Immature natural killer cell (primary cell): ENCODE results near the gene AQP10. TPM values are rescaled to one million over a fixed set of nuclear protein-coding genes. Genes with fewer than 3 reads are reported as not detected.
"Not testable (repeated sequence)": the region's sequence is repeated elsewhere in the genome, so short reads cannot be mapped to it uniquely, and the experiment has no call there.

Source experiments
- DNase-seq, 3 donors: peaks; one replicate each; pipeline ENCODE4 v3.0.0; 2022; ENCODE audit warnings: mixed read lengths in 1 of 3
- H3K27ac Mint-ChIP-seq, 6 donors: one replicate each; pipeline ENCODE4 v1.8.0; 2020; ENCODE audit warnings: mixed read lengths in 6 of 6, mild to moderate bottlenecking in 5 of 6, inconsistent platforms in 4 of 6, moderate library complexity in 3 of 6
- H3K27me3 Mint-ChIP-seq, 3 donors: one replicate each; pipeline ENCODE4 v1.8.0; 2020 to 2021; ENCODE audit warnings: low read depth in 3 of 3, mild to moderate bottlenecking in 3 of 3, mixed read lengths in 3 of 3, moderate library complexity in 3 of 3, inconsistent platforms in 1 of 3
- H3K36me3 Mint-ChIP-seq, 3 donors: one replicate each; pipeline ENCODE4 v1.8.0; 2020; ENCODE audit warnings: mixed read lengths in 3 of 3, inconsistent platforms in 2 of 3, mild to moderate bottlenecking in 2 of 3
- H3K4me1 Mint-ChIP-seq, 2 donors: one replicate each; pipeline ENCODE4 v1.8.0; 2020; ENCODE audit warnings: inconsistent platforms in 2 of 2, mild to moderate bottlenecking in 2 of 2, mixed read lengths in 2 of 2, moderate library complexity in 1 of 2
- H3K4me3 Mint-ChIP-seq, 5 donors: one replicate each; pipeline ENCODE4 v1.8.0; 2020; ENCODE audit warnings: mild to moderate bottlenecking in 5 of 5, mixed read lengths in 5 of 5, inconsistent platforms in 3 of 5, moderate library complexity in 3 of 5
- H3K9me3 Mint-ChIP-seq, 6 donors: one replicate each; pipeline ENCODE4 v1.8.0; 2020; ENCODE audit warnings: mild to moderate bottlenecking in 6 of 6, mixed read lengths in 6 of 6, inconsistent platforms in 4 of 6, moderate library complexity in 3 of 6
- polyA plus RNA-seq, 3 donors: library from polyadenylated mRNA; unstranded; fragments of 300-500 nt; fragmentation: Illumina TruSeq; gene quantifications; one replicate each; pipeline ENCODE4 v1.2.3, GENCODE V29; 2021

The AQP10 gene, protein sequence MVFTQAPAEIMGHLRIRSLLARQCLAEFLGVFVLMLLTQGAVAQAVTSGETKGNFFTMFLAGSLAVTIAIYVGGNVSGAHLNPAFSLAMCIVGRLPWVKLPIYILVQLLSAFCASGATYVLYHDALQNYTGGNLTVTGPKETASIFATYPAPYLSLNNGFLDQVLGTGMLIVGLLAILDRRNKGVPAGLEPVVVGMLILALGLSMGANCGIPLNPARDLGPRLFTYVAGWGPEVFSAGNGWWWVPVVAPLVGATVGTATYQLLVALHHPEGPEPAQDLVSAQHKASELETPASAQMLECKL
- under 1 TPM in 1 of 3 donors, not detected in 2; 0.24 TPM for polyA plus RNA-seq

GRCh38 chr1:154320882-154321608 is at the start of gene AQP10:
Gene AQP10 (plus strand): TSS chr1:154321093. CDS start chr1:154321156, 63 bp downstream.
- no peak for DNase-seq
- H3K4me3 Mint-ChIP-seq = no peak within 1 kb of the TSS
- H3K9me3 Mint-ChIP-seq = no peaks in the 10 kb centered on the region
- peaks cover 0 to 9% (median 7%) of the 10 kb centered on the region in 3 donors for H3K27me3 Mint-ChIP-seq
- no peak within 1 kb of the TSS for H3K27ac Mint-ChIP-seq
- H3K36me3 Mint-ChIP-seq = no peaks in the 10 kb centered on the region
- H3K4me1 Mint-ChIP-seq = peaks cover 12% of the 10 kb centered on the region in 2 donors

GRCh38 chr1:154272217-154272998 is 48.5 kb upstream of the AQP10 start, which contains the start of gene HAX1:
Gene HAX1 (plus strand): TSS chr1:154272629. CDS start chr1:154272724, 95 bp downstream.
- Mint-ChIP-seq H3K36me3 (peaks cover 5 to 18% (median 13%) of the 10 kb centered on the region in 3 donors), H3K9me3 (no peaks in the 10 kb centered on the region), H3K27me3 (peaks cover 7 to 17% (median 8%) of the 10 kb centered on the region in 3 donors), H3K4me3 (peak within 1 kb of the TSS; percentile 95 to 97 (median 96)), H3K27ac (peak within 1 kb of the TSS; percentile 96 to 99 (median 98)), H3K4me1 (peaks cover 33 to 36% of the 10 kb centered on the region in 2 donors)
- DNase-seq = peak; percentile 96 to 97 (median 96)

DNA sequence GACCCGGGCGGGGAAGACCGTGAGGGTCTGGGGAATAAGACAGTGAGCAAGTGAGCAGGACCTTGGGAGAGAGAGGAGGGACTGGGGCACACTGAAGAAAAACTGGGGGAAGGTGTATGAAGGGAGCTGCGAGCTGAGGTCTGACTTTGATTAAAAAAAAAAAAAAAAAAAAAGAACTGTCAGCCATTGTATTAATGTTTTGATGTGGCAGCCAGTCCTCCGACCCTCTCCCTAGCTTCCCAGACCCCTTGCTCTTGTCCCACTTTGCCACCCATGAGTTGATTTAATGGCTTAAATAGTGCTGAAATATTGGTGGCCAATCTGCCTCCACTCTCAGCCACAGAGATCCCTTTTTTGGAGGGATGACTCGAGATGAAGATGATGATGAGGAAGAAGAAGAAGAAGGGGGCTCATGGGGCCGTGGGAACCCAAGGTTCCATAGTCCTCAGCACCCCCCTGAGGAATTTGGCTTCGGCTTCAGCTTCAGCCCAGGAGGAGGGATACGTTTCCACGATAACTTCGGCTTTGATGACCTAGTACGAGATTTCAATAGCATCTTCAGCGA is 47.8 kb upstream of the AQP10 start:
- Mint-ChIP-seq H3K9me3 (no peaks in the 10 kb centered on the region), H3K27me3 (peaks cover 7 to 17% (median 8%) of the 10 kb centered on the region in 3 donors), H3K4me3 (peak overlapping the region; percentile 95 to 97 (median 96)), H3K27ac (peak overlapping the region; percentile 96 to 99 (median 98)), H3K4me1 (peaks cover 33 to 36% of the 10 kb centered on the region in 2 donors), H3K36me3 (peaks cover 5 to 18% (median 13%) of the 10 kb centered on the region in 3 donors)
- no peak for DNase-seq

DNA sequence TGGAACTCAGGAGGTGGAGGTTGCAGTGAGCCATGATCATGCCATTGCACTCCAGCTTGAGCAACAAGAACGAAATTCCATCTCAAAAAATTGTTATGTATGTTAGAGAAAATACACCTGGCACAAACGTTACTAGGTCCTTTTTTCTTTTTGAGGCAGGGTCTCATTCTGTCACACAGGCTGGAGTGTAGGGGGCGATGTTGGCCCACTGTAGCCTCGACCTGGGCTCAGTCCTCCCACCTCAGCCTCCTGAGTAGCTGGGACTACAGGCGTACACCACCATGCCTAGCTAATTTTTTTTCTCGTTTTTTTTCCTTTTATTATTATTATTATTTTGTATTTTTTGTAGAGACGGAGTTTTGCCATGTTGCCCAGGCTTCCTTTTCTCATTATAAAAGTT is 44.1 kb upstream of the AQP10 start:
- DNase-seq = peak in 1 of 3 donors; percentile 18
- Mint-ChIP-seq H3K27ac (no peak overlapping the region), H3K36me3 (peaks cover 0 to 10% (median 7%) of the 10 kb centered on the region in 3 donors), H3K9me3 (peaks cover 0 to 1% (median 0%) of the 10 kb centered on the region in 6 donors), H3K4me3 (no peak overlapping the region), H3K27me3 (peaks cover 7 to 12% (median 8%) of the 10 kb centered on the region in 3 donors), H3K4me1 (peaks cover 24 to 25% of the 10 kb centered on the region in 2 donors)

DNA sequence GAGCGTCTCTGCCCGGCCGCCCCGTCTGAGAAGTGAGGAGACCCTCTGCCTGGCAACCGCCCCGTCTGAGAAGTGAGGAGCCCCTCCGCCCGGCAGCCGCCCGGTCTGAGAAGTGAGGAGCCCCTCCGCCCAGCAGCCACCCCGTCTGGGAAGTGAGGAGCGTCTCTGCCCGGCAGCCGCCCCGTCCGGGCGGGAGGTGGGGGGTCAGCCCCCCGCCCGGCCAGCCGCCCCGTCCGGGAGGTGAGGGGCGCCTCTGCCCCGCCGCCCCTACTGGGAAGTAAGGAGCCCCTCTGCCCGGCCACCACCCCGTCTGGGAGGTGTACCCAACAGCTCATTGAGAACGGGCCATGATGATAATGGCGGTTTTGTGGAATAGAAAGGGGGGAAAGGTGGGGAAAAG is 33.3 kb upstream of the AQP10 start:
- H3K4me1 Mint-ChIP-seq, H3K27me3 Mint-ChIP-seq: not testable (repeated sequence)

DNA sequence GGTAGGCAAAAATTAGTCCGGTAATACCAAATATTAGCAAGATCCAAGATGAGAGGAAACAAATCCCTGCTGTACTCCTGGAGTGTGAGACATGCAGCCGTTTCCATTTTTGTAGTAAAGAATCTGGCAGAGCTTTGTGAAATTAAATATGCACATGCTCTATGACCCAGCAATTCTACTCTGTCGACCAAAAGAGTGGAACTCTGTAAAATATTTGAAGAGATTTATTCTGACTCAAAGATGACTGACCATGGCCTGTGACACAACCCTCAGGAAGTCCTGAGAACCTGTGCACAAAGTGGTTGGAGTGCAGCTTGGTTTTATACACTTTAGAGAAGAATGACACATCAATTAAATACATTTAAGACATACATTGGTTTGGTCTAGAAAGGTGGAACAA is 32.2 kb upstream of the AQP10 start:
- Mint-ChIP-seq H3K4me1 (no peaks in the 10 kb centered on the region), H3K27me3 (peaks cover 4 to 8% (median 4%) of the 10 kb centered on the region in 3 donors), H3K4me3 (no peak overlapping the region), H3K36me3 (peaks cover 0 to 5% (median 0%) of the 10 kb centered on the region in 3 donors), H3K9me3 (peaks cover 0 to 6% (median 0%) of the 10 kb centered on the region in 6 donors), H3K27ac (no peak overlapping the region)
- no peak for DNase-seq

More for the DNA sequence above, 33.3 kb upstream of the AQP10 start:
- H3K4me3 Mint-ChIP-seq, H3K27ac Mint-ChIP-seq, DNase-seq, H3K36me3 Mint-ChIP-seq, H3K9me3 Mint-ChIP-seq: not testable (repeated sequence)

DNA sequence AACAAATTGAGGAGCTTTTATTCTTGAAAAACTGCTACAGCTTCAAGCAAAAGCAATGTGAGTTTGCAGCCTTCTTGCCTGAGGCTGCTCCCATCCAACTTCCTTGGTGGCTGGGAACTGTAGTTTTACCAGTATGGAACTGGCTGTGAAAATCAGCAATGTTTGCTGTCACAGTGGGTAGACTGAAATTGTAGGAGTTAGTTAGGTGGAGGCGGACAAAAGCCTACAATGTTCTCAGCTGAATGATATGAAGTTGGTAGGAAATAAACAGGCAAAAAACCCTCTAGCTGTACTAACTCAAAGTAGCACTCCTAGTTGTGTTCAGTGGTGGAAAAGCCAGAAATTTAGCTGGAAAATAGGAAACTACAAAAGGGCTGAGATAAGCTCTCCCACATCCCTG is 30.0 kb upstream of the AQP10 start:
- no peak overlapping the region for H3K27ac Mint-ChIP-seq
- peaks cover 4 to 12% (median 4%) of the 10 kb centered on the region in 3 donors for H3K27me3 Mint-ChIP-seq
- DNase-seq = no peak
- peaks cover 13 to 23% (median 14%) of the 10 kb centered on the region in 6 donors for H3K9me3 Mint-ChIP-seq
- no peak overlapping the region for H3K4me3 Mint-ChIP-seq
- H3K4me1 Mint-ChIP-seq = no peaks in the 10 kb centered on the region
- H3K36me3 Mint-ChIP-seq = peaks cover 4 to 15% (median 4%) of the 10 kb centered on the region in 3 donors

GRCh38 chr1:154295408-154296235 is 25.3 kb upstream of the AQP10 start:
- Mint-ChIP-seq H3K4me3 (no peak overlapping the region), H3K4me1 (no peaks in the 10 kb centered on the region), H3K36me3 (peaks cover 4 to 15% (median 4%) of the 10 kb centered on the region in 3 donors), H3K9me3 (peaks cover 13 to 24% (median 16%) of the 10 kb centered on the region in 6 donors), H3K27me3 (peaks cover 2 to 7% (median 2%) of the 10 kb centered on the region in 3 donors), H3K27ac (no peak overlapping the region)
- no peak for DNase-seq

DNA sequence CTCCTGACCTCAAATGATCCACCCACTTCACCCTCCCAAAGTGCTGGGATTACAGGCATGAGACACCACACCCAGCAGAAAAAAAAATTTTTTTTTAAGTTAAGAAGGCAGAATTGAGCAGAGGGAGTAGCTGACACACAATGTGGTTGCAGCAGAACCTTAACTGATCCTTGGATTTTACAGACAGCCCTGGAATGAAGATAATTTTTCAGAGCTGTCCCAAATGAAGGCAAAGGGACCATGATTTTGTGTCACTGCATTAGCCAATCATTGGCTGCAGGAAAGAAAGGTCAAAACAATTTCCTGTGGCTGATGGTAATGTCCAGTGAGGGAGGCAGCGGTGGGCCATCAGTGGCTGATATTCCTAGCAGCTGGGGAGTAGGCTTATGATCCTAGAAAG is 19.3 kb upstream of the AQP10 start:
- Mint-ChIP-seq H3K27ac (no peak overlapping the region), H3K4me1 (no peaks in the 10 kb centered on the region), H3K36me3 (no peaks in the 10 kb centered on the region), H3K9me3 (no peaks in the 10 kb centered on the region), H3K27me3 (peaks cover 0 to 2% (median 0%) of the 10 kb centered on the region in 3 donors), H3K4me3 (no peak overlapping the region)
- DNase-seq = no peak

DNA sequence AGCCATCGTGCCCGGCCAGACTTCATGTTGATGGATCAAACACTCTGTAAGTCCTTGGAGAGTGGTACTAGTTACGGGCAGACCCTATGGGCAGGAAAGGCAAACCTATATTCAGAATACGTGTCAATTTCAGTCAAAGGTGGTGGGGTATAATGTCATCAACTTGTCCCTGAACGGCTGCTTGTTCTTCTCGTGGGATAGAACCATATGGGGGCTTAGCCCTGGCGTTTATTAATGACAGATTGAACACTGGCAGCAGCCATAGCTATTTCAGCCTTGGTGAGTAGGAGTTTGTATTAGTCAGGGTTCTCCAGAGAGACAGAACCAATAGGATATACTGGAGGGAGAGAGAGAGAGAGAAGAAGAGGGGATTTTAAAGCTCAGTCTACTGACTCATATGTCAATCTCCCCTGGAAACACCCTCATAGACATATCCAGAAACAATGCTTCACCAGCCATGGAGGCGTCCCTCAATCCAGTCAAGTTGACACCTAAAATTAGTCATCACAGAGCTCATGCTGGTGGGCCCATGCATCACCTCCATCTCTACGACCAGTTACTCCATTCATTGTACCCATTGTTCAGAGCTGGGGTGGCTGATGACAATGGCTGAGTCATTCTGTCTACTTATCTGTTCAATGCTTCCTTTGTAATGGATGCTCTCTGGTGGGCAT is 16.1 kb upstream of the AQP10 start:
- Mint-ChIP-seq H3K27me3 (peaks cover 0 to 2% (median 0%) of the 10 kb centered on the region in 3 donors), H3K36me3 (no peaks in the 10 kb centered on the region), H3K27ac (no peak overlapping the region), H3K4me1 (no peaks in the 10 kb centered on the region), H3K4me3 (no peak overlapping the region), H3K9me3 (no peaks in the 10 kb centered on the region)
- DNase-seq = no peak

DNA sequence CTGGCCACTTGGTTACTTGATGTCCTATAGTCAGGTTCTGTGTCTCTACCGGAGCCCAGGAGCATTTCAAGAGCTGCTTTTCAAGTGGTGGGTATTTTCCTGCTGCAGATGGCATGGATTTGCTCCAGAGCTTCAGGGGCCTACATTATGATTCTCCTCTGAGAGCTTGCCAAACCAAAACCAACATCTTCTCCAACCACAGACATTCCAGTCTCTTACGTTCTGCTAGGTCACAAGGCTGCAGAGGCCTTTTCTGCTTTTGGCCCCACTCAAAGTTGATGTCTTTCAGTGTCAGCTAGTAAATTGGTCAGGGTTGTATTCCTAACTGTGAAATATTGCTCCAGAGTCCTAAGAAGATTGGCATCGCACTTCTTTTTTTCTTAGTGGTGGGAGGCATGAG is 14.7 kb upstream of the AQP10 start:
- no peaks in the 10 kb centered on the region for H3K4me1 Mint-ChIP-seq
- no peaks in the 10 kb centered on the region for H3K9me3 Mint-ChIP-seq
- no peak overlapping the region for H3K4me3 Mint-ChIP-seq
- H3K27ac Mint-ChIP-seq = no peak overlapping the region
- no peaks in the 10 kb centered on the region for H3K36me3 Mint-ChIP-seq
- peaks cover 0 to 2% (median 2%) of the 10 kb centered on the region in 3 donors for H3K27me3 Mint-ChIP-seq
- no peak for DNase-seq

DNA sequence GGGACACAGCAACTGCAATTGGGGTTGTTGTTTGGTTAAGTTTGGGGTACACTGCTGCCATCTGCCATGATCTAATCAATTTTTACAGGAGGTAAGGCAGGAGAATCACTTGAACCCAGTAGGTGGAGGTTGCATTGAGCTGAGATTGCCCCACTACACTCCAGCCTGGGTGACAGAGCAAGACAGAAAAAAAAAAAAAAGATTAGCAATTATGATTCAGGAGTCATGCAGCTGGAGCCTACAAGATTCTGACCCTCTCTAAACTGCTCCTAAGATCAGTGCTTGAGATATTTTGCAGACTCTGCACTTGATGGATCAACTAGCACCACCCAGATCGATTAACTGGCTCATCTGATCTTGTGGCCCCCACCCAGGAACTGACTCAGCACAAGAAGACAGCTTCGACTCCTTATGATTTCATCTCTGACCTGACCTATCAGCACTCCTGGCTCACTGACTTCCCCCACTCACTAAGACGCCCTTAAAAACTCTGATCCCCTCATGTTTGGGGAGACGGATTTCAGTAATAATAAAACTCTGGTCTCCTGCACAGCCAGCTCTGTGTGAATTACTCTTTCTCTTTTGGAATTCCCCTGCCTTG is 13.1 kb upstream of the AQP10 start:
- H3K9me3 Mint-ChIP-seq, DNase-seq, H3K36me3 Mint-ChIP-seq, H3K4me3 Mint-ChIP-seq, H3K4me1 Mint-ChIP-seq, H3K27ac Mint-ChIP-seq, H3K27me3 Mint-ChIP-seq: not testable (repeated sequence)
